ENCODE data around the gene KCNMA1. TPM values are rescaled to one million over a fixed set of nuclear protein-coding genes. Genes with fewer than 3 reads are reported as not detected.
A peak's percentile ranks its signal among the peaks of the same experiment; 100 is the strongest.

The KCNMA1 gene
- total RNA-seq, 1 donor = 77.8 TPM

DNA sequence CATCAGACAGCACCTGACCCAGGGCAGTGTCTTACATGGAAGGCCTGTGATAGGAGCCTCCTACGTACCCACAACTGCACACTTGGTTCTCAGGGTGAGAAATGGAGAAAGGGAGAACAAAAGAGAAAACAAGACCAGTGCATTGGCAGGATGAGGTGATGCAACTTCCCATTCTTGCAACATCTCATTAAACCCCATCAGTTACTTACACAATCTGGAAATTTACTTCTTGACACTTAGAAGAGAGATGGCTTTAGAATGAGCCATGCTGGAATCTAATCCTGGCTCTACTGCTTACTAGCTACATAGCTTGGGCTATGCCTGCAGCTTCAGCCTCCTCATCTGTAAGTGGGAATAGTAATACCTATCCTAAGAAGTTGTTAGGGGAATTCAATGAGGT is 391.7 kb downstream of the KCNMA1 start:
- H3K4me2 ChIP-seq (ENCODE audit: insufficient read depth, low read length) = no peak overlapping the region
- peaks cover 33% of the 10 kb centered on the region for H3K4me1 ChIP-seq (ENCODE audit: insufficient read depth, low read length)

DNA sequence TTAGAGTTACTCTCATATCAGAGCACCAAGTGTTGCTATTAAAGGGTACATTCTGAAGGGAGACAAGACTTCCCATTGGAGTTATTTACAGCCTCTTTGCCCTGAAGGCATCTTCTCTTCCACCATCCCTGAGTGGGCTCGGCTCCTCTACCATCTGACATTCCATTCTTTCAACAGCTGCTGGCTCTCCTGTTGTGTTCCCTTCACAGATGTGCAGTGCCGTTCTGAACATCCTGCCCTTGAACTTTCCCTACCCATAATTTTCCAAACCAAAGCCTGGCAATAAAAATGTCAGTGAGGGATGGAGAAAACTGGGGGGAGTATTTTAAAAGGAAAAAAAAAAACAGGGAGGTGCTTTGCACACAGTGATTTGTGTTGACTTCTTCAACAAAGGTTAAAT is 392.9 kb downstream of the KCNMA1 start:
- DNase-seq (ENCODE audit: insufficient read length, low spot score, missing footprints) = no peak
- peaks cover 39% of the 10 kb centered on the region for H3K4me1 ChIP-seq (ENCODE audit: insufficient read depth, low read length)

More for the DNA sequence above, 391.7 kb downstream of the KCNMA1 start:
- no peaks in the 10 kb centered on the region for H3K79me2 ChIP-seq (ENCODE audit: insufficient read depth, low read length)
- TF ChIP-seq CTCF (IDR thresholded peaks at IDR 0.05; ENCODE audit: extremely low read depth, low read depth, low read length) = no peak
- no peak for DNase-seq (ENCODE audit: insufficient read length, low spot score, missing footprints)
- no peaks in the 10 kb centered on the region for H3K9me3 ChIP-seq (ENCODE audit: low read depth, low read length)
- H3K27ac ChIP-seq (ENCODE audit: low read depth, low read length) = no peak overlapping the region
- no peaks in the 10 kb centered on the region for H3K27me3 ChIP-seq (ENCODE audit: insufficient read depth, low read length)
- H3K36me3 ChIP-seq (ENCODE audit: insufficient read depth, low read length) = no peaks in the 10 kb centered on the region
- peak overlapping the region; percentile 31 for H2AFZ ChIP-seq (ENCODE audit: low read length)
- H3K4me3 ChIP-seq (ENCODE audit: insufficient read depth, low read length) = no peak overlapping the region
- H4K20me1 ChIP-seq (ENCODE audit: insufficient read depth, low read length) = no peaks in the 10 kb centered on the region

GRCh38 chr10:77244286-77244685 is 393.3 kb downstream of the KCNMA1 start:
- Histone ChIP-seq H3K27me3 (ENCODE audit: insufficient read depth, low read length) (no peaks in the 10 kb centered on the region), H2AFZ (ENCODE audit: low read length) (no peak overlapping the region), H3K4me2 (ENCODE audit: insufficient read depth, low read length) (no peak overlapping the region), H3K79me2 (ENCODE audit: insufficient read depth, low read length) (no peaks in the 10 kb centered on the region), H3K4me3 (ENCODE audit: insufficient read depth, low read length) (no peak overlapping the region), H3K4me1 (ENCODE audit: insufficient read depth, low read length) (peaks cover 39% of the 10 kb centered on the region), H3K27ac (ENCODE audit: low read depth, low read length) (no peak overlapping the region), H4K20me1 (ENCODE audit: insufficient read depth, low read length) (no peaks in the 10 kb centered on the region), H3K36me3 (ENCODE audit: insufficient read depth, low read length) (no peaks in the 10 kb centered on the region), H3K9me3 (ENCODE audit: low read depth, low read length) (no peaks in the 10 kb centered on the region)
- TF ChIP-seq CTCF (IDR thresholded peaks at IDR 0.05; ENCODE audit: extremely low read depth, low read depth, low read length) = no peak
- DNase-seq (ENCODE audit: insufficient read length, low spot score, missing footprints) = no peak

More for the DNA sequence above, 392.9 kb downstream of the KCNMA1 start:
- H3K79me2 ChIP-seq (ENCODE audit: insufficient read depth, low read length) = no peaks in the 10 kb centered on the region
- no peaks in the 10 kb centered on the region for H3K27me3 ChIP-seq (ENCODE audit: insufficient read depth, low read length)
- TF ChIP-seq CTCF (IDR thresholded peaks at IDR 0.05; ENCODE audit: extremely low read depth, low read depth, low read length) = no peak
- no peaks in the 10 kb centered on the region for H3K36me3 ChIP-seq (ENCODE audit: insufficient read depth, low read length)
- no peak overlapping the region for H3K27ac ChIP-seq (ENCODE audit: low read depth, low read length)
- no peaks in the 10 kb centered on the region for H3K9me3 ChIP-seq (ENCODE audit: low read depth, low read length)
- H3K4me3 ChIP-seq (ENCODE audit: insufficient read depth, low read length) = no peak overlapping the region
- no peak overlapping the region for H2AFZ ChIP-seq (ENCODE audit: low read length)
- no peaks in the 10 kb centered on the region for H4K20me1 ChIP-seq (ENCODE audit: insufficient read depth, low read length)
- H3K4me2 ChIP-seq (ENCODE audit: insufficient read depth, low read length) = no peak overlapping the region

- Histone ChIP-seq H3K4me1 (ENCODE audit: insufficient read depth, low read length) (peaks cover 26% of the 10 kb centered on the region), H3K36me3 (ENCODE audit: insufficient read depth, low read length) (no peaks in the 10 kb centered on the region)
Observed at GRCh38 chr10:77241350-77241725, 396.3 kb downstream of the KCNMA1 start.

More at GRCh38 chr10:77241350-77241725, 396.3 kb downstream of the KCNMA1 start:
- no peak overlapping the region for H3K27ac ChIP-seq (ENCODE audit: low read depth, low read length)
- H3K4me2 ChIP-seq (ENCODE audit: insufficient read depth, low read length) = no peak overlapping the region
- H2AFZ ChIP-seq (ENCODE audit: low read length) = no peak overlapping the region
- no peaks in the 10 kb centered on the region for H3K9me3 ChIP-seq (ENCODE audit: low read depth, low read length)
- H3K27me3 ChIP-seq (ENCODE audit: insufficient read depth, low read length) = no peaks in the 10 kb centered on the region
- H3K4me3 ChIP-seq (ENCODE audit: insufficient read depth, low read length) = no peak overlapping the region
- no peaks in the 10 kb centered on the region for H3K79me2 ChIP-seq (ENCODE audit: insufficient read depth, low read length)
- no peak for TF ChIP-seq CTCF (IDR thresholded peaks at IDR 0.05; ENCODE audit: extremely low read depth, low read depth, low read length)
- no peak for DNase-seq (ENCODE audit: insufficient read length, low spot score, missing footprints)
- no peaks in the 10 kb centered on the region for H4K20me1 ChIP-seq (ENCODE audit: insufficient read depth, low read length)

Data from osteoblast (primary cell).